ENCODE results near the gene TECRL.

TECRL gene, protein sequence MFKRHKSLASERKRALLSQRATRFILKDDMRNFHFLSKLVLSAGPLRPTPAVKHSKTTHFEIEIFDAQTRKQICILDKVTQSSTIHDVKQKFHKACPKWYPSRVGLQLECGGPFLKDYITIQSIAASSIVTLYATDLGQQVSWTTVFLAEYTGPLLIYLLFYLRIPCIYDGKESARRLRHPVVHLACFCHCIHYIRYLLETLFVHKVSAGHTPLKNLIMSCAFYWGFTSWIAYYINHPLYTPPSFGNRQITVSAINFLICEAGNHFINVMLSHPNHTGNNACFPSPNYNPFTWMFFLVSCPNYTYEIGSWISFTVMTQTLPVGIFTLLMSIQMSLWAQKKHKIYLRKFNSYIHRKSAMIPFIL

GRCh38 chr4:64409300-64409699, at the start of gene TECRL:
TSS of gene TECRL (minus strand) at chr4:64409450. CDS start at chr4:64409351, 99 bp downstream.
- no peak for DNase-seq (ENCODE audit: low read depth in 2 of 2)

GRCh38 chr4:64432674-64433073, 23.4 kb upstream of the TECRL start:
- DNase-seq (ENCODE audit: low read depth in 2 of 2), result no peak

DNA sequence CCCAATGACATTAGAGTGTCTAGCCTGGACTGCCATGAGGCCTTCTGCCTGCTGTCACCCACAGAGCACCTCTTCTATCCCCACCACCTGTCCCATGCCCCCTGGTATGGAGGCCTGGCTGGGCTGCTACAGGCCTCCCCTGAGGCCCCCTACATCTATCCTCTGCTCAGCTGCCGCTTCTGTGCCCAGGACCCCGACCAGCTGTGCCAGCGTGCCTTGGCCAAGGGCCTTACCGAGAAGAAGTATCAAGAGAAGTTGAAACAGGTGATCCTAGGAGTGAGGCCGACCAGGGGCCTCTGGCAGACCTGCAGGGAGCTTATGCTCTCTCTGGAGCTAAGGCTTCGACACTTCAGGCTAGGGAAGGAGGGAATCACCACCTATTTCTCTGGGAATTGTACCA, 21.7 kb upstream of the TECRL start:
- no peak for DNase-seq (ENCODE audit: low read depth in 2 of 2)

DNA sequence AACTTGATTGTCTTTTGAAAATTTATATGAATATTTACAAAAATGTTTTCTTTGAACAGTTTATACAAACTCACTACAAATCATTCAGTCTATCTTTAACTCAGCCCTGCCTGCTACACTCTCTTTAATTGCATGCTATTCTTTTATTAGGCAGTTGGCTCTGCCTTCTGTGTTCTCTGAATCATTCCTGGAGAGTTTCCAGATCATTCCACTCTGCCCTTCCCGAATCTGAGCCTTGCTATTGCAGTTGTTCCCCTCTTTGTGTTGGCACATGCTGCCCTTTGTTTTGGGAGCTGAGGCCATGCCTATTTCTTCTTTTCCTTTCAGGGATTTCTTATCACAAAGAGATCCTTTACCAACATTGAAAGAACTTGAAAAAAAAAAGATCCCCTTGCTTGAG, 8.7 kb upstream of the TECRL start:
- no peak for DNase-seq (ENCODE audit: low read depth in 2 of 2)

GRCh38 chr4:64407000-64407399, 2.2 kb downstream of the TECRL start:
- no peak for DNase-seq (ENCODE audit: low read depth in 2 of 2)

DNA sequence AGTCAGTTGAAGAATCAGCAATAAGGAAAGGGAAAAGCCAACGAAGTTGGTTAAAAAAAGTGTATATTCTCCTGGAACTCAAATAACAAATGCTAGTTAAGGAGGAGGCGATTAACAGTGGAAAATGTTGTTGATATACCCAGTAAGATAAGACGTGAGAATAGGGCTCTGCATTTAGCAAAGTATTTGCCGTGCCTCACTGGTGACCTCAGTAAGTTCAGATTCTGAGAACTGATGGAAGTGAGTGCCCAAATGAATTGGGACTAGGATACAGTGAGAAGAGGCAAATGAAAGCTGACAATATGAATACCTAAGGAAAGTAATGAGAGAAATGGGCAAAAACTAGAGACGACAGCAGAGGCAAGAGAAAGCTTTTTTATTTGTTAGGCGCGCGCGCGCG, 3.5 kb downstream of the TECRL start:
- DNase-seq (ENCODE audit: low read depth in 2 of 2), result no peak

DNA sequence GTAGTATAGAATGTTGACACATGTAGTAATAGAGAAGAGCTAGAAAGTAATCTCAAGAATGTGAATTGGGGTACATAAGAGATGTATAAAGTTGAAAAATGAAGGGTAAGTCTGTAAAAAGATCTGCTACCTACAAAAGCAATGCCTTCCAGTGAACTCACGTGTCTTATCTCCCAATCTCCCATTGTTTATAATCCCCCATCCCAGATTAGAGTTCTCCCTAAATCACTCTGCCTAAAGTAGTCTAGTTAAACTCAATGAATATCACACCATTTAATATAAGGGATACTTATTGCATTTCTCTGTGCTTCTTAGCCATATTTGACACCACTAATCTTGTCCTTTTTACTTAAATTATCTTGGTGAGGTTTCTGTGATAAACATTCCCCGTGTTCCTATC, 6.6 kb downstream of the TECRL start:
- DNase-seq (ENCODE audit: low read depth in 2 of 2), result no peak

DNA sequence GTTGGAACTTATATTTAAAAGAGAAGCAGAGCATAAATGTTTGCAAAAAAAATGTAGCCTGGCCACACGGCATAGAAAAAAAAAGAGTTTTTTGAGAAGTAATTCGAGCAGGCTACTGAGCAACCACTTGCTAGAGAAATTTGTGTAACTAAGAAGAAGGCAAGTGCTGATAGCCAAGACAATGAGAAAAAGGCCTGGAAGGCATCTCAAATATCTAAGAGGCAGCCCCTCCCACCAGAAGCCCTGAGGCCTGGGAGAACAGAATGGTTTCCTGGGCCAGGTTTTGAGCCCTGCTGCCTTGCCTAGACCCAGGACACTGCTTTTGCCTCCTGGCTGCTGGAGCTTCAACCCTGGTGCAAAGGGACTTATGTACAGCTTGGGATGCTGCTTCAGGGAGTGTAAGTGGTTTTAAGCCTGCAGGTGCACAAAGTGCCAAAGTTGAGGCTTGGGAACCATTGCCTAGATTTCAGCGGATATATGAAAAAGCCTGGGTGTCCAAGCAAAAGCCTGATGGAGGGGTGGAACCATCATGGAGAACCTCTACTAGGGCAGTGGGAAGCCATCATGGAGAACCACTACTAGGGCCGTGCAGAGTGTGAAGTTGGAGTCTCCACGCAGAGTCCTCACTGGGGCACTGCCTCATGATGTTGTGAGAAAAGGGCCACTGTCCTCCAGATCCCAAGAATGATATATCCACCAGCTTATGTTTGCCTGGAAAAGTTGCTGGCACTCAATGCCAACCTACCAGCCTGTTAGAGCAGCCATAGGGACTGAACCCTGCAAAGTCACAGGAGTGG, 9.7 kb downstream of the TECRL start:
- no peak for DNase-seq (ENCODE audit: low read depth in 2 of 2)

DNA sequence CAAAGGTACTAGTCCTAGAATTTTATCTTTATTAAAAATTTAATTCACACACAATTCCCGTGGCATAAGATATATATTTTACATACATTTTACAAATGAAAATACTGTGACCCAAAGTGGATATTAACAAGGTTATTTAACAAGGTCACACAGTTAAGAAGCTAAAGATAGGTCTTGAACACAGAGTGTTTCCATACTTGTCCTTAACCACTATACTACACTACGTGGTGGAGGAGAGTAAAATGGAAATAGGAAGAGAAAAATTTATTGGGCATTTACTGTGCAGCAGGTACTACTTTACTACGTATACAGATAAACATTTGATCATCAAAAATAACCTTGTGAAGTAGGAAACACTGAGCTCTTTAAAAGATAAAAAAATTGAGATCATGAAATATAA, 14.8 kb downstream of the TECRL start:
- no peak for DNase-seq (ENCODE audit: low read depth in 2 of 2)

- DNase-seq (ENCODE audit: low read depth in 2 of 2), result no peak
Measured at GRCh38 chr4:64388252-64388651, 21.0 kb downstream of the TECRL start.

- DNase-seq (ENCODE audit: low read depth in 2 of 2), result no peak
Measured at GRCh38 chr4:64385220-64385619, 24.0 kb downstream of the TECRL start.

DNA sequence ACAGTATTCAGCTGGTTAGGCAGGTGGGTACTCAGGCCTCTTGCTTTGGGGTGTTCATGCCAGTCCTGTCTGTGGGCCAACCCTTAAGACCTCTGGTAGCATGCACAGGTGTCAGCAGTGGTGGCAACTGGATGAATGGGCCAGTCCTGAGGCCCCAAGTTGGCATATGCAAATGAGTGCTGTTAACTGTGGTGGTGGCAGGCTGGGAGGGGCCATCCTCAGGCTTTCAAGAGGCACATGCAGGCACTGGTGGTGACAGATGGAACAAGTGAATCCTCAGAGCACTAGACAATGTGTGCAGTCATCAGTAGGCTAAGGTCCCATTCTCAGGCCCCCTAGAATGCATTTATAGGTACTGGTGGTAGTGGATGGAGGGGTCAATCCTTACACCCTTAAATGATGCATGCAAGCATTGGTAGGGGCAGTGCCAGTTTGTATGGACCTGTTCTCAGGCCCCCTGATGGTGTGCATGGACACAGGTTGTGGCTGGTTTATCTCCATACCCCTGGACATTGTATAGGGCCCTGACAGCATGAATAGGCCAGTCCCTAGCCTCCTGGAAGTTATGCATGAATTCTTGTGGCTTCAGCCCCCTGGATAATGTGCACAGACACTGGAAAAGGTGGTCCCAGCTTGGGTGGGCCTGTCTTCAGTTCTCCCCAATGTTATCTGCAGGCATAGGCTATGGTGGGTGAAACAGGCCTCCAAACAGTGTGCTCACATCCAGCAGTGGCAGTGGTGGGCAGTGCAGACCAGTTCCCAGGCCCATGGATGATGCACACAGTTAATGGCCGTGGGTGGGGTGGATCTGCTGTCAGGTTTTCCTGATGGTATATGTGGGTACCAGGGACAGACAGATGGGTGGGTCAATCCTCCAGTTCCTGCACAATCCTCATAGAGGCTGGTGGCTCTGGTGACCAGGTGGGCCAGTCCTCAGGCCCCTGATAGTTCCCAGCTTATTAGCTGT, 24.7 kb downstream of the TECRL start:
- no peak for DNase-seq (ENCODE audit: low read depth in 2 of 2)

- DNase-seq (ENCODE audit: low read depth in 2 of 2), result no peak
Measured at GRCh38 chr4:64368741-64369140, 40.5 kb downstream of the TECRL start.

GRCh38 chr4:64361399-64361740, 47.9 kb downstream of the TECRL start:
- DNase-seq (ENCODE audit: low read depth in 2 of 2), result no peak

GRCh38 chr4:64360664-64361398, 48.4 kb downstream of the TECRL start:
- no peak for DNase-seq (ENCODE audit: low read depth in 2 of 2)

GRCh38 chr4:64359489-64359888, 49.8 kb downstream of the TECRL start:
- DNase-seq (ENCODE audit: low read depth in 2 of 2), result no peak

- no peak for DNase-seq (ENCODE audit: low read depth in 2 of 2)
Measured at GRCh38 chr4:64353904-64354303, 55.3 kb downstream of the TECRL start.

- no peak for DNase-seq (ENCODE audit: low read depth in 2 of 2)
Measured at GRCh38 chr4:64341711-64342110, 67.5 kb downstream of the TECRL start.

DNA sequence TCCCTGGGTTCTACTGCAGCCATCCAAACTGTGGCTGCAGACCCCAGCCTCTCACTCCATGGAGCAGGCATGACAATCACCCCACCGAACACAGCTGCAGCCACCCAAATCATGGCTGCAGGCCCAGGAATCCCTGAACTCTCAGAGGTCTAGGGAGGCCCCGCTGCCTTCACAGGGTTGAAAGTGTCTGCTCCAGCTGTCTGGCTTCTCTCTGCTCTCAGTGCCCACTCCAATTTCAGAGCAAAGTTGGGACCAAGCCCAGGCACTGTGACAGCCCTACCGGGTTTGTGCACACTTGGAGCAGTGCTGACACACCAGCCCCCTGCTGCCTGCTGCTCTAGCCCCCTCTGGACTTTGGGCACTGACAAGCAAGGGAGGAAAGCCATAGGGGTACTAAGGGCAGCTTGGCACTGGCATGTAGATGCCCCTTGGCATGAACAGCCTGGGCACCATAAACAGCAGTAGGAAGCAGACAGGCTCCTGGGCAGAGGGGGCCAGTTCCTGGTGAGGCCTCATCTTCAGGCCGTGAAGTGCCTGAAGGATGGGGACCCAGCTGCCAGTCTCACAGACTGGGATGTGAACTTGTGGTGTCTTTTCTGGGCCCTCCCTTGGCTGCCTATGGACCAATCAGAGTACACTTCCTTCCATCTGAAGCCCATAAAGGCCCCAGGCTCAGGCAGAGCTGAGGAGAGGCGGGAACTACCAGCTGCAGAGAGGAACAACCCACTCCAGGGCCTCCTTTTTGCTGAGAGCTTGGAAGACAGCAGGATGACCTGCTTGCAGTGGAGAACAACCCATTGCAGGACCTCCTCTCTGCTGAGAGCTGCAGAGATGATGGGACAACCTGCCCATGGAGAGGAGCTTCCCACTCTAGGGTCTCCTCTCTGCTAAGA, 68.8 kb downstream of the TECRL start:
- DNase-seq (ENCODE audit: low read depth in 2 of 2), result no peak

GRCh38 chr4:64334964-64335363, 74.3 kb downstream of the TECRL start:
- DNase-seq (ENCODE audit: low read depth in 2 of 2), result no peak

All from fibroblast of skin of left quadriceps (primary cell).